GM21717 (cell line): Measurements from ENCODE around the gene SLC44A3.

ENCODE experiments used
- ATAC-seq: cut with Tn5 transposase; IDR thresholded peaks from one replicate; pipeline ENCODE4 v1.9.1; 2021; ENCODE audit warnings: mild to moderate bottlenecking, moderate library complexity; ENCODE audit not compliant: unreplicated experiment

The SLC44A3 gene

GRCh38 chr1:94801919-94802546, 18.1 kb upstream of the SLC44A3 start:
- ATAC-seq = peak; percentile 78

- ATAC-seq = no peak
Observed at GRCh38 chr1:94803106-94803505, 17.1 kb upstream of the SLC44A3 start.

- no peak for ATAC-seq
Observed at GRCh38 chr1:94803517-94804441, 16.4 kb upstream of the SLC44A3 start.

GRCh38 chr1:94804442-94804837, 15.7 kb upstream of the SLC44A3 start:
- no peak for ATAC-seq

- ATAC-seq = no peak
Observed at GRCh38 chr1:94805912-94806311, 14.2 kb upstream of the SLC44A3 start.

- ATAC-seq = no peak
Observed at GRCh38 chr1:94806441-94806871, 13.7 kb upstream of the SLC44A3 start.

GRCh38 chr1:94807742-94808491, 12.2 kb upstream of the SLC44A3 start:
- no peak for ATAC-seq

GRCh38 chr1:94808669-94809068, 11.5 kb upstream of the SLC44A3 start:
- ATAC-seq = no peak

GRCh38 chr1:94812985-94813384, 7.2 kb upstream of the SLC44A3 start:
- ATAC-seq = no peak

GRCh38 chr1:94816030-94816429, 4.1 kb upstream of the SLC44A3 start:
- no peak for ATAC-seq

GRCh38 chr1:94817712-94818111, 2.4 kb upstream of the SLC44A3 start:
- no peak for ATAC-seq

GRCh38 chr1:94819238-94819944, 766 bp upstream of the SLC44A3 start:
- ATAC-seq = no peak

GRCh38 chr1:94820936-94821335, 779 bp downstream of the SLC44A3 start:
- no peak for ATAC-seq

- ATAC-seq = no peak
Observed at GRCh38 chr1:94821636-94822305, 1.6 kb downstream of the SLC44A3 start.

GRCh38 chr1:94823116-94823515, 3.0 kb downstream of the SLC44A3 start:
- ATAC-seq = no peak

- no peak for ATAC-seq
Observed at GRCh38 chr1:94825936-94826335, 5.8 kb downstream of the SLC44A3 start.

- no peak for ATAC-seq
Observed at GRCh38 chr1:94827434-94827833, 7.3 kb downstream of the SLC44A3 start.

GRCh38 chr1:94828251-94828650, 8.1 kb downstream of the SLC44A3 start:
- no peak for ATAC-seq

- ATAC-seq = no peak
Observed at GRCh38 chr1:94831641-94832040, 11.5 kb downstream of the SLC44A3 start.

- ATAC-seq = no peak
Observed at GRCh38 chr1:94832446-94832845, 12.3 kb downstream of the SLC44A3 start.
